GM23338 (cell line): ENCODE measurements around the gene BBS1. TPM values are rescaled to one million over a fixed set of nuclear protein-coding genes. Genes with fewer than 3 reads are reported as not detected.
A peak's percentile ranks its signal among the peaks of the same experiment; 100 is the strongest.

ENCODE experiments used
- ATAC-seq: fragments of 200-7000 bp; cut with Tn5 transposase; 3 replicates; pipeline ENCODE4 v1.9.1; 2020
- DNase-seq: peaks from one replicate; pipeline ENCODE4 v3.0.0-alpha.2; 2015; ENCODE audit warnings: low spot score
- H2AFZ ChIP-seq: fragments of 200-600 bp; sonication (generic); 2 replicates; pipeline ENCODE4 v1.8.0; 2016; ENCODE audit warnings: antibody characterized with exemption, mild to moderate bottlenecking, moderate library complexity
- H3F3A ChIP-seq: fragments of 200-600 bp; sonication (generic); replicated peaks from 2 replicates; pipeline ENCODE4 v1.8.0; 2017; ENCODE audit warnings: antibody characterized with exemption, mixed run types, low read depth
- H3K27ac ChIP-seq: fragments of 200-600 bp; sonication (generic); 2 replicates; pipeline ENCODE4 v1.6.1; 2016; ENCODE audit warnings: low read depth
- H3K27me3 ChIP-seq: fragments of 200-600 bp; sonication (generic); 2 replicates; pipeline ENCODE4 v1.8.0; 2016; ENCODE audit warnings: mild to moderate bottlenecking, mixed run types, moderate library complexity; ENCODE audit not compliant: insufficient read depth
- H3K36me3 ChIP-seq: fragments of 200-600 bp; sonication (generic); 2 replicates; pipeline ENCODE4 v1.8.0; 2016; ENCODE audit warnings: mild to moderate bottlenecking; ENCODE audit not compliant: insufficient read depth
- H3K4me1 ChIP-seq: fragments of 200-600 bp; sonication (generic); 2 replicates; pipeline ENCODE4 v1.8.0; 2016; ENCODE audit warnings: mild to moderate bottlenecking, moderate library complexity; ENCODE audit not compliant: insufficient read depth
- H3K4me2 ChIP-seq: fragments of 200-600 bp; sonication (generic); 2 replicates; pipeline ENCODE4 v1.7.1; 2017; ENCODE audit warnings: mixed run types
- H3K4me3 ChIP-seq: fragments of 200-600 bp; sonication (generic); 2 replicates; pipeline ENCODE4 v1.6.1; 2016; ENCODE audit warnings: mixed run types
- H3K79me2 ChIP-seq: fragments of 200-600 bp; sonication (generic); replicated peaks from 2 replicates; pipeline ENCODE4 v1.8.0; 2017; ENCODE audit warnings: mild to moderate bottlenecking; ENCODE audit not compliant: insufficient read depth
- H3K9me2 ChIP-seq: fragments of 200-600 bp; sonication (generic); 2 replicates; pipeline ENCODE4 v1.8.0; 2017; ENCODE audit not compliant: insufficient read depth
- H4K20me1 ChIP-seq: fragments of 200-600 bp; sonication (generic); replicated peaks from 2 replicates; pipeline ENCODE4 v1.8.0; 2017; ENCODE audit warnings: mild to moderate bottlenecking; ENCODE audit not compliant: insufficient read depth
- H3K27ac Mint-ChIP-seq: 2 replicates; pipeline ENCODE4 v1.8.0; 2020; ENCODE audit warnings: inconsistent platforms, mild to moderate bottlenecking, moderate library complexity, mixed read lengths
- H3K27me3 Mint-ChIP-seq: 3 replicates; pipeline ENCODE4 v1.8.0; 2022; ENCODE audit warnings: low read depth, mild to moderate bottlenecking, moderate library complexity, mixed read lengths, inconsistent platforms; ENCODE audit not compliant: insufficient read depth, poor library complexity
- H3K36me3 Mint-ChIP-seq: 3 replicates; pipeline ENCODE4 v1.8.0; 2021; ENCODE audit warnings: low read depth, mild to moderate bottlenecking, inconsistent platforms, moderate library complexity, mixed read lengths
- H3K4me1 Mint-ChIP-seq: 3 replicates; pipeline ENCODE4 v1.8.0; 2020; ENCODE audit warnings: mild to moderate bottlenecking, inconsistent platforms, mixed read lengths
- H3K4me3 Mint-ChIP-seq: 3 replicates; pipeline ENCODE4 v1.8.0; 2021; ENCODE audit warnings: moderate library complexity, mild to moderate bottlenecking, inconsistent platforms, mixed read lengths
- H3K9me3 Mint-ChIP-seq: 3 replicates; pipeline ENCODE4 v1.8.0; 2020; ENCODE audit warnings: moderate library complexity, mild to moderate bottlenecking, inconsistent platforms, mixed read lengths
- CREB1 ChIP-seq: fragments of 250-450 bp; sonication (Bioruptor Pico); IDR thresholded peaks from 2 replicates; pipeline ENCODE4 v1.5.0; 2020; ENCODE audit warnings: low read depth, mild to moderate bottlenecking, moderate library complexity
- EZH2 ChIP-seq: fragments of 200-600 bp; sonication (generic); IDR thresholded peaks from one replicate; pipeline ENCODE4 v1.8.0; 2017; ENCODE audit warnings: antibody characterized with exemption, mild to moderate bottlenecking, low read depth; ENCODE audit not compliant: unreplicated experiment
- EZH2phosphoT487 ChIP-seq: fragments of 200-600 bp; sonication (generic); IDR thresholded peaks from one replicate; pipeline ENCODE4 v1.8.1; 2018; ENCODE audit warnings: antibody characterized with exemption; ENCODE audit not compliant: unreplicated experiment
- JUNB ChIP-seq: IDR thresholded peaks from one replicate; pipeline ENCODE4 v1.6.1; 2016; ENCODE audit warnings: antibody characterized with exemption; ENCODE audit not compliant: unreplicated experiment
- NANOG ChIP-seq: IDR thresholded peaks from 2 replicates; pipeline ENCODE4 v1.6.1; 2016; ENCODE audit warnings: antibody characterized with exemption, borderline replicate concordance
- POLR2AphosphoS5 ChIP-seq: IDR thresholded peaks from 2 replicates; pipeline ENCODE4 v1.6.1; 2016; ENCODE audit warnings: antibody characterized with exemption, low read depth
- STAT1 ChIP-seq: IDR thresholded peaks from one replicate; pipeline ENCODE4 v1.6.1; 2016; ENCODE audit warnings: antibody characterized with exemption; ENCODE audit not compliant: unreplicated experiment
- ZNF114 ChIP-seq: fragments of 250-450 bp; sonication (Bioruptor Pico); IDR thresholded peaks from 2 replicates; pipeline ENCODE4 v1.5.0; 2020; ENCODE audit warnings: mild to moderate bottlenecking, moderate library complexity
- ZNF331 ChIP-seq: fragments of 250-450 bp; sonication (Bioruptor Pico); IDR thresholded peaks from 2 replicates; pipeline ENCODE4 v1.5.0; 2020; ENCODE audit warnings: low read depth, mild to moderate bottlenecking, moderate library complexity
- polyA plus RNA-seq: library from polyadenylated mRNA; unstranded; fragments of >200 nt; fragmentation: Nextera tagmentation; extraction: Ambion mirVana; gene quantifications from 2 replicates; pipeline ENCODE4 v1.2.1, GENCODE V29; 2016
- total RNA-seq: library from RNA; depleted of rRNA; stranded (reverse); fragments of >200 nt; shearing (Covaris generic); gene quantifications from 2 replicates; pipeline ENCODE4 v1.2.3, GENCODE V29; 2014
- TF ChIP-seq, protein P1 (sequence below), 2 experiments: fragments of 200-600 bp in 1 of 2; sonication (generic) in 1 of 2; conservative IDR thresholded peaks; 2 replicates each; pipeline versions ENCODE4 v1.5.1 to v1.6.1; 2016 to 2017; ENCODE audit warnings: antibody characterized with exemption in 2 of 2, low read depth in 2 of 2, mild to moderate bottlenecking in 2 of 2, moderate library complexity in 1 of 2
- TF ChIP-seq, protein P2 (sequence below): IDR thresholded peaks from one replicate; pipeline ENCODE4 v1.6.1; 2018; ENCODE audit warnings: antibody characterized with exemption; ENCODE audit not compliant: unreplicated experiment
- TF ChIP-seq, protein P3 (sequence below): IDR thresholded peaks from 2 replicates; pipeline ENCODE4 v1.6.1; 2016; ENCODE audit warnings: antibody characterized with exemption

Gene BBS1
- total and polyA plus RNA-seq, 2 experiments from 2014 or later: 11.6 to 41.3 TPM

DNA sequence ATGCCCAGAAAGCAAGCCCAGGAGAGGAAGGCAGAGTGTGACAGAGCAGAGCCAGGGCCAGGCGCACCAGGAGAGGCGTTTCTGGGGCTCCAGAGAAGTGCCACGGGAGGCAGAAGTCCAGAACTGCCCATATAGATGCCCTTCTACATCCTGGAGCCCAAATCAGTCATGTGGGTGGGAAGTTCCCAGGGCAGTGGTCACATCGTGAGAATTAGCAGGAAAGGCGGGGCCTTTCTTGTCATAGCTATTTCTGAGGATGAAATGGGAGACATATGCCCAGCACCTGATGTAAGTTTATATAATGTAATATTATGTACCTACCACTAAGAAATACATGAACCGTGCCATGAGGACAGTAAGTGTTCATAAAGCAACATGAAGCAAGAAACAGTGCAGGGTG, 22.3 kb downstream of the BBS1 start:
- Histone ChIP-seq H3K4me3 (no peak overlapping the region), H3K4me1 (no peaks in the 10 kb centered on the region), H3K27ac (no peak overlapping the region), H4K20me1 (no peaks in the 10 kb centered on the region), H3F3A (no peaks in the 10 kb centered on the region), H2AFZ (no peak overlapping the region), H3K4me2 (no peak overlapping the region), H3K9me2 (no peaks in the 10 kb centered on the region), H3K36me3 (no peaks in the 10 kb centered on the region), H3K27me3 (no peaks in the 10 kb centered on the region), H3K79me2 (no peaks in the 10 kb centered on the region)
- no peak for TF ChIP-seq JUNB
- TF ChIP-seq CREB1 (CRISPR knock-in tag): no peak
- TF ChIP-seq, protein P1, sequence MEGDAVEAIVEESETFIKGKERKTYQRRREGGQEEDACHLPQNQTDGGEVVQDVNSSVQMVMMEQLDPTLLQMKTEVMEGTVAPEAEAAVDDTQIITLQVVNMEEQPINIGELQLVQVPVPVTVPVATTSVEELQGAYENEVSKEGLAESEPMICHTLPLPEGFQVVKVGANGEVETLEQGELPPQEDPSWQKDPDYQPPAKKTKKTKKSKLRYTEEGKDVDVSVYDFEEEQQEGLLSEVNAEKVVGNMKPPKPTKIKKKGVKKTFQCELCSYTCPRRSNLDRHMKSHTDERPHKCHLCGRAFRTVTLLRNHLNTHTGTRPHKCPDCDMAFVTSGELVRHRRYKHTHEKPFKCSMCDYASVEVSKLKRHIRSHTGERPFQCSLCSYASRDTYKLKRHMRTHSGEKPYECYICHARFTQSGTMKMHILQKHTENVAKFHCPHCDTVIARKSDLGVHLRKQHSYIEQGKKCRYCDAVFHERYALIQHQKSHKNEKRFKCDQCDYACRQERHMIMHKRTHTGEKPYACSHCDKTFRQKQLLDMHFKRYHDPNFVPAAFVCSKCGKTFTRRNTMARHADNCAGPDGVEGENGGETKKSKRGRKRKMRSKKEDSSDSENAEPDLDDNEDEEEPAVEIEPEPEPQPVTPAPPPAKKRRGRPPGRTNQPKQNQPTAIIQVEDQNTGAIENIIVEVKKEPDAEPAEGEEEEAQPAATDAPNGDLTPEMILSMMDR (conservative IDR thresholded peaks at IDR 0.05; ENCODE audit: low read depth in 2 of 2): no peak
- TF ChIP-seq EZH2: no peak
- TF ChIP-seq, protein P2, sequence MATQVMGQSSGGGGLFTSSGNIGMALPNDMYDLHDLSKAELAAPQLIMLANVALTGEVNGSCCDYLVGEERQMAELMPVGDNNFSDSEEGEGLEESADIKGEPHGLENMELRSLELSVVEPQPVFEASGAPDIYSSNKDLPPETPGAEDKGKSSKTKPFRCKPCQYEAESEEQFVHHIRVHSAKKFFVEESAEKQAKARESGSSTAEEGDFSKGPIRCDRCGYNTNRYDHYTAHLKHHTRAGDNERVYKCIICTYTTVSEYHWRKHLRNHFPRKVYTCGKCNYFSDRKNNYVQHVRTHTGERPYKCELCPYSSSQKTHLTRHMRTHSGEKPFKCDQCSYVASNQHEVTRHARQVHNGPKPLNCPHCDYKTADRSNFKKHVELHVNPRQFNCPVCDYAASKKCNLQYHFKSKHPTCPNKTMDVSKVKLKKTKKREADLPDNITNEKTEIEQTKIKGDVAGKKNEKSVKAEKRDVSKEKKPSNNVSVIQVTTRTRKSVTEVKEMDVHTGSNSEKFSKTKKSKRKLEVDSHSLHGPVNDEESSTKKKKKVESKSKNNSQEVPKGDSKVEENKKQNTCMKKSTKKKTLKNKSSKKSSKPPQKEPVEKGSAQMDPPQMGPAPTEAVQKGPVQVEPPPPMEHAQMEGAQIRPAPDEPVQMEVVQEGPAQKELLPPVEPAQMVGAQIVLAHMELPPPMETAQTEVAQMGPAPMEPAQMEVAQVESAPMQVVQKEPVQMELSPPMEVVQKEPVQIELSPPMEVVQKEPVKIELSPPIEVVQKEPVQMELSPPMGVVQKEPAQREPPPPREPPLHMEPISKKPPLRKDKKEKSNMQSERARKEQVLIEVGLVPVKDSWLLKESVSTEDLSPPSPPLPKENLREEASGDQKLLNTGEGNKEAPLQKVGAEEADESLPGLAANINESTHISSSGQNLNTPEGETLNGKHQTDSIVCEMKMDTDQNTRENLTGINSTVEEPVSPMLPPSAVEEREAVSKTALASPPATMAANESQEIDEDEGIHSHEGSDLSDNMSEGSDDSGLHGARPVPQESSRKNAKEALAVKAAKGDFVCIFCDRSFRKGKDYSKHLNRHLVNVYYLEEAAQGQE: no peak
- TF ChIP-seq STAT1: no peak
- no peak for TF ChIP-seq ZNF331 (CRISPR knock-in tag)
- no peak for TF ChIP-seq ZNF114 (CRISPR knock-in tag)
- no peak overlapping the region for H3K27ac Mint-ChIP-seq
- H3K36me3 Mint-ChIP-seq: peaks cover 16% of the 10 kb centered on the region
- DNase-seq (no peak), ATAC-seq (no peak)
- peaks cover 5% of the 10 kb centered on the region; the same call in 2 of the 3 replicates for H3K4me1 Mint-ChIP-seq
- H3K4me3 Mint-ChIP-seq: no peak overlapping the region
- H3K9me3 Mint-ChIP-seq: no peaks in the 10 kb centered on the region
- H3K27me3 Mint-ChIP-seq: peaks cover 8% of the 10 kb centered on the region

DNA sequence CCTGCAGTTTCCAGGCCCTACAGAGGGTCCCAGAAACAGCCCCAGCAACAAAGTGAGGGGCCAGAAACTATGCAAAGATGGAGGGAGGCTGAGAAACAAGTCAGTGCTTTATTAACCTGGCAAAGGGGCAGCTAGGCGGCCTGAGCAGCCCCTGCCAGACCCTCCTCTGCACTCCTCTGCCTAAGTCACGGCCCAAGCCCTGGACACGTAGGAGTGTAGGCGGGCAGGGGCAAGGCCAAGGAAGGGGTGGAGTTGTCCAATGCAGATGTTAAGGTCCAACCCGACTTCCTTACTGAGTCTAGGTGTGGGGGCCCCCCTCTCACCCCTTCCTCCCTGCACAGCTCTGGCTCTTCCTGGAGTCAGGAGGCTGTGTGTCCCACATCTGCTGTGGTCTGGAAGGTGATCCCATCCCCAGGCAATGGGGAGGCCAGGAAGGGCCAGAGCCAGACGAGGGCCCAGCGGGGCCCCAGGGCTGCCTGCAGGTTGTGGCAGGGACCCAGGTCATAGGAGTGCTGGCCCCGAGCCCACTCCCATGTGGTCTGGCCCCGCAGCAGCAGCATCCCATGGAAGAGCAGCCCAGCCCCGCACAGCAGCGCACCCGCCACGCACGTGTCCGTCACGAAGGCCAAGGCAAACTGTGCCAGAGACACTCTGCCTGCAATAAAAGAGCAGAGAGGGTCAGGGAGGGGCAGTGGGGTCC, 28.9 kb downstream of the BBS1 start:
- Mint-ChIP-seq H3K27me3 (peaks cover 17% of the 10 kb centered on the region), H3K36me3 (peaks cover 10% of the 10 kb centered on the region), H3K27ac (peak overlapping the region; percentile 18; the same call in 1 of the 2 replicates), H3K4me1 (peaks cover 18% of the 10 kb centered on the region), H3K4me3 (no peak overlapping the region), H3K9me3 (no peaks in the 10 kb centered on the region; the same call in 1 of the 3 replicates)
- Histone ChIP-seq H3K4me2 (0 out of 2 replicates have a peak overlapping the region, but pooled peaks have one; percentile 32), H2AFZ (no peak overlapping the region), H3F3A (0 out of 2 replicates have a peak, but pooled peaks cover 4% of the 10 kb centered on the region), H3K4me3 (no peak overlapping the region), H3K9me2 (no peaks in the 10 kb centered on the region), H3K36me3 (no peaks in the 10 kb centered on the region), H3K27me3 (no peaks in the 10 kb centered on the region), H3K79me2 (no peaks in the 10 kb centered on the region; the same call in 1 of the 2 replicates), H3K4me1 (peaks cover 3% of the 10 kb centered on the region; the same call in 1 of the 2 replicates), H4K20me1 (no peaks in the 10 kb centered on the region), H3K27ac (peak overlapping the region; percentile 13; the same call in 1 of the 2 replicates)
- ATAC-seq: peak; percentile 9; the same call in 2 of the 3 replicates
- DNase-seq: no peak
- no peak for TF ChIP-seq NANOG
- no peak for TF ChIP-seq JUNB
- no peak for TF ChIP-seq EZH2phosphoT487
- TF ChIP-seq, protein P3, sequence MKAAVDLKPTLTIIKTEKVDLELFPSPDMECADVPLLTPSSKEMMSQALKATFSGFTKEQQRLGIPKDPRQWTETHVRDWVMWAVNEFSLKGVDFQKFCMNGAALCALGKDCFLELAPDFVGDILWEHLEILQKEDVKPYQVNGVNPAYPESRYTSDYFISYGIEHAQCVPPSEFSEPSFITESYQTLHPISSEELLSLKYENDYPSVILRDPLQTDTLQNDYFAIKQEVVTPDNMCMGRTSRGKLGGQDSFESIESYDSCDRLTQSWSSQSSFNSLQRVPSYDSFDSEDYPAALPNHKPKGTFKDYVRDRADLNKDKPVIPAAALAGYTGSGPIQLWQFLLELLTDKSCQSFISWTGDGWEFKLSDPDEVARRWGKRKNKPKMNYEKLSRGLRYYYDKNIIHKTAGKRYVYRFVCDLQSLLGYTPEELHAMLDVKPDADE: no peak
- TF ChIP-seq ZNF331 (CRISPR knock-in tag): no peak
- TF ChIP-seq, protein P2: no peak
- no peak for TF ChIP-seq POLR2AphosphoS5
- TF ChIP-seq ZNF114 (CRISPR knock-in tag): no peak
- no peak for TF ChIP-seq EZH2
